Activated T-helper 2 cell treated with anti-CD3 and anti-CD28 coated beads, Interferon-gamma antibody, Interleukin-2, Interleukin-4, amounts not matched to agents 10 μg/mL and 5 μg/mL and 100 μg/mL, durations not matched to agents 14 hours and 24 hours and 36 hours (primary cell): ENCODE results near the gene TMEM144. TPM values are rescaled to one million over a fixed set of nuclear protein-coding genes. Genes with fewer than 3 reads are reported as not detected.
A peak's percentile ranks its signal among the peaks of the same experiment; 100 is the strongest.

Experiments
- DNase-seq: peaks from one replicate; pipeline ENCODE4 v3.0.0; 2021; ENCODE audit warnings: low spot score
- H3K27ac Mint-ChIP-seq: one replicate; pipeline ENCODE4 v1.8.0; 2021; ENCODE audit warnings: mixed read lengths
- H3K27me3 Mint-ChIP-seq: one replicate; pipeline ENCODE4 v1.8.0; 2021; ENCODE audit warnings: low read depth, mixed read lengths
- H3K36me3 Mint-ChIP-seq: one replicate; pipeline ENCODE4 v1.8.0; 2021; ENCODE audit warnings: low read depth, mixed read lengths
- H3K4me1 Mint-ChIP-seq: one replicate; pipeline ENCODE4 v1.8.0; 2021; ENCODE audit warnings: low read depth, mixed read lengths
- H3K4me3 Mint-ChIP-seq: one replicate; pipeline ENCODE4 v1.8.0; 2021; ENCODE audit warnings: low read depth, mild to moderate bottlenecking, moderate library complexity, mixed read lengths
- H3K9me3 Mint-ChIP-seq: one replicate; pipeline ENCODE4 v1.8.0; 2021; ENCODE audit warnings: mixed read lengths
- intact Hi-C: fragments of 100-400 bp; cut with micrococcal nuclease; formaldehyde crosslinking; loops from one replicate; pipeline ENCODE4 v1.15.1; 2023
- total RNA-seq: library from RNA; stranded (reverse); gene quantifications from 2 replicates; pipeline ENCODE4 v1.2.3, GENCODE V29; 2022

The TMEM144 gene
- total RNA-seq: 0.16 and 0.23 TPM in 2 replicates

DNA sequence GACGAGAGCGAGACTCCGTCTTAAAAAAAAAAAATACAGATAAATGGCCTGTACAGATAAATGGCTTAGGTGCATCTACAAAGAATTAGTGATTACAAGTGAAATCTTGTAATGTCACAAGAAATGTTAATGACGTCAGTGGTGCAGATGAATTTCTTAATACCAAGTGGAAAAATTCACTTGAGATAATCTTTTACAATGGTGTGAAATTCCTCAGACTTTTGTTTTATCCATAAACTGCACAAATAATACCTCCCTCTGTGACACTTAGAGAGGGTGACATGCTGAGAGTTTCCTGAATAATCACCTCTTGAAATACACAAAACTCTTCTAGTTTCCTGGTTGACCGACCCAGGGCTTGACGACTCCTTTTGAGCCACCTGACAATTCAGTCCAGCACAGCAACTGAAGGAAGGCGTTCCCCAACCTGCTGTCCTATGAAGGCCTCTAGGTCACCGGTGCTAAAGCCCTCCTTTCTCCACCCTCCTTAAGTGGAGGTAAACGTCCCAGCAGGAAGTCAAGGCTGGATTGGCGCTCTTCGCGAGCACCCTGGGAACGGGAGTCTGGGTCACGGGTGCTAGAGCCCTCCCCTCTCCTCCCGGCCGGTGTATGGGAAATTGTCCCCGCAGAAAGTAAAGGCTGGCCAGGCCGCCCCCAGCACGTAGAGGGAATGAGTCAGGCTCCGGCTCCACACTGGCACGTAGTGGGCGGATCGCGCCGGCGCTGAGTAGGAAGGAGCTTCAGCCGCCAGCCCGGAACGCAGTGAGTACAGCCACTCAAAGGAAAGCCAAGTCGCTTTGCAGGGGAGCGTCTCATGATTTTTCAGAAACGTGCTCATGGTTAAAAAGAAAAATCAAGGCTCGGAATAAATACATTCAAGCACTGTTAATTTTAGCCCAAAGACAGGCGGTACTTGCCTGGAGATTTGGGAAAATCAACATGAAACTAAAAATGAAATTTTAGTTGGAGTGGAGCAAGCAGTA is at the start of gene TMEM144:
Gene TMEM144 (plus strand): TSS at position 662 of the 983 bp plus-strand sequence. CDS start 2,182 bp downstream, outside the sequence.
- peak within 1 kb of the TSS; percentile 81 for H3K4me3 Mint-ChIP-seq
- H3K27ac Mint-ChIP-seq: no peak within 1 kb of the TSS
- no peaks in the 10 kb centered on the region for H3K36me3 Mint-ChIP-seq
- H3K27me3 Mint-ChIP-seq: peaks cover 31% of the 10 kb centered on the region
- DNase-seq: no peak
- intact Hi-C loops: no loop called here
- peaks cover 13% of the 10 kb centered on the region for H3K4me1 Mint-ChIP-seq
- H3K9me3 Mint-ChIP-seq: no peaks in the 10 kb centered on the region

DNA sequence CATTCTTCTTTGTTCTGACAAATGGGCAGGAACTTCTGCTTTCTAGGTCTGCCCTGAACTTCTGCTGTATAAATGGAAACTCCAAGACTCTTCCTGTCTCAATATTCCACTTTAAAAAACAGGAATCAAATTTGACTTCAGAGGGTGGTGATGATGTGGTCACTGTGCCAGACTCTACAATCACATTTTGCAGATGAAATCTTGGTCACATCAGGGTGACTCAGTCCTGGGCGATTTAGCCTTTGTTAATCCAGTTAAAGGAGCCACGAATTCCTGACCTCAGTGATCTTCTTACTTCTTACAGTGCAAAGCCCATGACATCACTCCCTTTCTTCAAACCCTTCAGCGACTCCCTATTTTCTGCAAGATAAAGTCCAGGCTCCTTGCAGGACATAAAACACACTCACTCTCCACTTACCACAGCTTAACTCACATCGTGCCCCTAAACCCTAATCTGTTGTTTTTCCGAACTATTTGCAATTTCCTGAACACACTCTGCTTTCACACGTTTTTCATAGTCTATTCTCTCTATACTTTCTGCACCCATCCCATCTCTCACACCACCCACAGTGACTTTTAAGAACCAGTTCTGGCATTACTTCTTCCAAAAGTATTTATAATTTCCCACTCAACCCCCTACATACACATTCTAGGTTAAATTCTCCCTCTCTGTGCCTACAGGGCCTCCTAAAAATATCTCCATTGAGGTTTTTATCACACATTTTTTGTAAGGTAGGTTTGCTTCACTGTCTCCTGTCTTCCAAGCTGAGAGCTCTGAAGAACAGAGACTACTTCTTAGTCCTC is 48.5 kb upstream of the TMEM144 start:
- H3K27me3 Mint-ChIP-seq: no peaks in the 10 kb centered on the region
- intact Hi-C loops: no loop called here
- no peaks in the 10 kb centered on the region for H3K36me3 Mint-ChIP-seq
- H3K4me1 Mint-ChIP-seq: no peaks in the 10 kb centered on the region
- no peaks in the 10 kb centered on the region for H3K9me3 Mint-ChIP-seq
- no peak overlapping the region for H3K4me3 Mint-ChIP-seq
- DNase-seq: no peak
- H3K27ac Mint-ChIP-seq: no peak overlapping the region

DNA sequence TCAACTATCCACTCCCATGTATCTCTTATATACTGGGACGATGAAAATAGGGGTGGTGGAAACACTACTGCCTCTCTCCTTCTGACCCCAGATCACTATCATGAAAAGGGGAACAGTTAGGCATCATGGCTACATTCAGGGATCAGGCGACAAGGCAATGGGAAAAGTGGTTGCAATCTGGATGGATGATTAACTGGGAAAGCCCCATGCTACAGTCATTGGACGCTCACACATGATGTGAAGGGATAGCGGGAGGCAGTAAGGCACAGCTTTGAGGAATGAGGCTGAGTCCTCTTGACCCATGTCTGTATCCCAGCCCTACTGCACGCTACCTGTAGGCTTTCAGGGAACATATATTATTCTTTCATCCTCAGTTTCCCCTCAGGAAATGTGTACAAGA is 47.7 kb upstream of the TMEM144 start:
- intact Hi-C loops: no loop called here
- no peak overlapping the region for H3K4me3 Mint-ChIP-seq
- H3K27ac Mint-ChIP-seq: no peak overlapping the region

DNA sequence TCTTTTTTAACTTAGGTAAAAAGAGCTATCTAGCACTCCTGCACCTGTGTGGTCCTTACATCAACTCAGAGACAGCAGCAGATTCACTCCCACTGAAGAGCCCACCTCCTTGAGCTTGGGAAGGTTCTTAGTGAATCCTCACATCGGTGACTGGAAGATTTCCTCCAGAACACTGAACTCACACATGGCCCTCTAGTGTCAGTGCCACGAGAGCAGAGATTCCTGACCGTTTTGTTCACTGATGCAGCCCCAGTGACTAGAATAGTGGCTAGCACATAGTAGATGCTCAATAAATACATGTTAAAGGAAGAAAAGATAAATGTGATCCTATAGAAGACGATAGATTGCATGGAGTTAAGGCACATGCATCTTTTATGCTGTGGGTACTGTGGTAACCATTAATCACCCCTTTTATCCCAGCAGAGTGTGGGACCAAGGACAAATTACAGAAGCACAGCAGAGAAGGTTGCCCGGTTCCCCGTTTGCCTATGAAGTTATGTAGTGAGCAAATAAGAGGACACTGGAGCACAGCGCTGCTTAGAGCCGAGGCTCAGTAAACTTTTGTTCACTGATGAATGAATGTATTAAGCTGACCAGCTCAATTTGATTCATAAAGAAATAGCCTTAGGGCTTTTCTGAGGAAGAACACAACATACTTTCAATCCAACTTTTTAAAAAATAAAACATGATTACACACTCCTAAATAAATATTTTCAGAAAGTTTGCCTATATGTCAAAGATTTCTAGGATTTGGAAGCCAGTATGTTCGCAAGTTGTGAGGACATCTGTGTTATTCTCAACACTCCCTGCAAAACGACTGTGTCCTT is 46.1 kb upstream of the TMEM144 start:
- H3K4me1 Mint-ChIP-seq: no peaks in the 10 kb centered on the region
- H3K27me3 Mint-ChIP-seq: no peaks in the 10 kb centered on the region
- no peaks in the 10 kb centered on the region for H3K9me3 Mint-ChIP-seq
- no peak for DNase-seq
- H3K27ac Mint-ChIP-seq: no peak overlapping the region
- H3K36me3 Mint-ChIP-seq: no peaks in the 10 kb centered on the region
- intact Hi-C loops: no loop called here
- no peak overlapping the region for H3K4me3 Mint-ChIP-seq

More for the DNA sequence above, 47.7 kb upstream of the TMEM144 start:
- Mint-ChIP-seq H3K9me3 (no peaks in the 10 kb centered on the region), H3K27me3 (no peaks in the 10 kb centered on the region), H3K36me3 (no peaks in the 10 kb centered on the region), H3K4me1 (no peaks in the 10 kb centered on the region)
- no peak for DNase-seq

DNA sequence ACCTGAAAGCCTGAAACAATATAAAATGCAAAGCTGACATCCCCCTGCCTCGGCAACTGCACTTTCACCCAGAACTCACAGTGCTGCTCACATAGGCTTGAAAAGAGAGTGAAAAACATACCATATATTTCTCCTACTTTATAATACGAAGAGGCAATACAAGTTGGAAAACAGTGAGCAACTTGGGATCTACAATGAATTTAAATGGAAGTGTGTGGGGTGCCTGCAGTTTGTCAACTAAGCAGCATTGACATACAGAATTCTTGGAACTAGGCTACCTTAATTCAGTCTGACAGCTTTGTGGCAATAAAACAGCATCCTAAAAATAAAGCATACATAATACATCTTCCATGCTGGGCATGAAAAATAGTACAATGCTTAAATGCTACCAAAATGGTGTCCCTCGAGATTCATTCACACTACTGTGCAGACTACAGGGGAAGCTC is 45.5 kb upstream of the TMEM144 start:
- Mint-ChIP-seq H3K27ac (no peak overlapping the region), H3K4me3 (no peak overlapping the region), H3K4me1 (no peaks in the 10 kb centered on the region), H3K27me3 (peaks cover 4% of the 10 kb centered on the region), H3K36me3 (no peaks in the 10 kb centered on the region), H3K9me3 (no peaks in the 10 kb centered on the region)
- no peak for DNase-seq
- intact Hi-C loops: no loop called here

DNA sequence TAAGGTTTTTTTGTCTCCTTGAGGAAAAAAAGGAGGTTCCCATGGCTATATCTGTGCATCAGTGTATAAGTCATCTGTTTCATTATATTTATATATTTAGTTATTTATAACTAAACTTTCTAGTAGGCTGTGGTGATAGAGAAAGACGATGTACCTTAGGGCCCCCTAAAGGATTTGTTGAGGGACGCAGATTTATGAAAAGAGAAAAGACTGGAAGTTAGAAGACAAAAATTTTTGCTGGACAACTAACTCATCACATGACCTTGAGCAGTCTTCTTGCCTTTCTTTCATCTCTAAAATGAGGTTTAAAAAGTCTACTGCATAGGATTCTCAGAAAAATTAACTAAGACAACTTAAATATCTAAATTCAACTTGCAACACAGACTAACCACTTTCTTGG is 43.6 kb upstream of the TMEM144 start:
- H3K4me1 Mint-ChIP-seq: no peaks in the 10 kb centered on the region
- H3K27ac Mint-ChIP-seq: no peak overlapping the region
- DNase-seq: no peak
- H3K36me3 Mint-ChIP-seq: no peaks in the 10 kb centered on the region
- H3K4me3 Mint-ChIP-seq: no peak overlapping the region
- peaks cover 20% of the 10 kb centered on the region for H3K27me3 Mint-ChIP-seq
- intact Hi-C loops: no loop called here
- no peaks in the 10 kb centered on the region for H3K9me3 Mint-ChIP-seq

DNA sequence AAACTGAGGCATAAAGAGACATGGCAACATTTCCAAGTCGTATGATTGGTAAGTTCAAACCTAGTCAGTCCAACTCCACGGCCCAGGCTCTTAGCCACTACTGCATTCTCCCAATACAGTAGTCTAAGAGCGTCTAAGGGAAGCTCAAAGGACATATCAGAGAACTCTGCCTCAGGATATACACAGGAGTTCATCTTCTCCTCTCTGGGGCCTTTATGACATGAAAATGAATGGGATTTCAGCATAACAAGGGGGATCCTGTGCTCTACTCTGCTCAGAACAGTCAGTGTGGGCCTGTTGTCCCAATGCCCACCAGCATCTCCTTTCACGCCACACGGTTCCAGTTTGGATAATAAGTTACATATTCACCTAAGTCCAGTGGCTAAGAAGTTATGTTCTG is 41.7 kb upstream of the TMEM144 start:
- H3K27me3 Mint-ChIP-seq: peaks cover 31% of the 10 kb centered on the region
- intact Hi-C loops: no loop called here
- H3K9me3 Mint-ChIP-seq: no peaks in the 10 kb centered on the region
- peaks cover 1% of the 10 kb centered on the region for H3K4me1 Mint-ChIP-seq
- no peak for DNase-seq
- H3K36me3 Mint-ChIP-seq: no peaks in the 10 kb centered on the region
- H3K27ac Mint-ChIP-seq: no peak overlapping the region
- H3K4me3 Mint-ChIP-seq: no peak overlapping the region

DNA sequence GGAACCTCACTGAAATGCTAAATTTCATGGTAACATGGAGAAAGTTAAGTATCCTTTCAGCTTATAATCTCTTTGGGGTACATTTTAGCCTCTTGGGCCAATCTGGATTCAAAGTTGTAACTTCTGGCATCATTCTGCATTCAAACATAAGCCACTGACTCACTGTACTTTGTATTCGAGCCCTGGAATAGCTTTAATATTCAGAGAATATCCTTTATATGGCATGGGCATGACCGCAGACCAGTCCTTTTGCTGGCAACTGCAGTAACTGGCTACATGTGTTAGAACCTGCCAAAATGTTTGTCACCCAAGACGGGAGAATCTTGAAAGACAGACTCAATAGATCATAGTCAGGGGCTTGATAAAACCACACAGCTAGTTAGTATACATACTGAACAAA is 40.8 kb upstream of the TMEM144 start:
- H3K36me3 Mint-ChIP-seq: no peaks in the 10 kb centered on the region
- DNase-seq: no peak
- H3K4me3 Mint-ChIP-seq: no peak overlapping the region
- H3K4me1 Mint-ChIP-seq: peaks cover 1% of the 10 kb centered on the region
- H3K9me3 Mint-ChIP-seq: no peaks in the 10 kb centered on the region
- no peak overlapping the region for H3K27ac Mint-ChIP-seq
- peaks cover 31% of the 10 kb centered on the region for H3K27me3 Mint-ChIP-seq
- intact Hi-C loops: no loop called here

DNA sequence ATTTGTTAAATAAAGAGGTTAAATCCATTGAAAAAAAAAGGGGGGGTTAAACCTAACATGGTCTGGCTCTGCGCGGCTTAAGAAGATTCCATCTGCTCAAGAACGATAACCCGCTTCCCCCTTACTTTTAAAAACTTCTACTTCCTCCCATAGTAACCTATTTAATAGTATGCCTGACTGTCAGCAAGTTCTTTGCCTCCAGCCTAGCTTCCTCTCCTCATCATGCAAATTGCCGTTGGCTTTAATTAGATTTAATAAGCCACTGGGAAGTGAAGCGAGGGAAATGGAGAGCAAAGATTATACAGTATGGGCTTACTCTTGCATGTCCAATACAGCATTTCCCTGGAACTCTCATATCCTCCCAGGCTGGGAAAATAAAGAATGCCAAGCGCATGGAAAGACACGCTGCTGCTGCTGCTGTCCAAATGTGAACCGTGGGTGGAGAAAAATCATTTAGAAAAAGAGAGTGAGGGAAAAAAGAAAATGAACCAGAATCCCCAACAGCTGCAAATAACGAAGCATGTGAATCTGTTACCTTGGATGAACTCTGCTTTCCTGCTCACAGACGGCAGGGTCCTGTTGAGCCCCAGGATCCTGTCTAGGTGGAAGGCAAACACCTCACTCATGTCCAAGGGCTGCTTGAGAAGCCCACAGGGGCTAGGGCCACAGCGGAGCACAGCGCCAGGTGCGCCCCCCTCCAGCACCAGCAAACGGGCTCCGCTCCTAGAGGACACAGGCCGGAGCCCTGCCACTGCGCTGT is 40.2 kb upstream of the TMEM144 start:
- Mint-ChIP-seq H3K36me3 (no peaks in the 10 kb centered on the region), H3K4me3 (no peak overlapping the region), H3K4me1 (peaks cover 1% of the 10 kb centered on the region), H3K27me3 (peaks cover 31% of the 10 kb centered on the region), H3K27ac (no peak overlapping the region), H3K9me3 (no peaks in the 10 kb centered on the region)
- intact Hi-C loops: no loop called here
- DNase-seq: no peak

DNA sequence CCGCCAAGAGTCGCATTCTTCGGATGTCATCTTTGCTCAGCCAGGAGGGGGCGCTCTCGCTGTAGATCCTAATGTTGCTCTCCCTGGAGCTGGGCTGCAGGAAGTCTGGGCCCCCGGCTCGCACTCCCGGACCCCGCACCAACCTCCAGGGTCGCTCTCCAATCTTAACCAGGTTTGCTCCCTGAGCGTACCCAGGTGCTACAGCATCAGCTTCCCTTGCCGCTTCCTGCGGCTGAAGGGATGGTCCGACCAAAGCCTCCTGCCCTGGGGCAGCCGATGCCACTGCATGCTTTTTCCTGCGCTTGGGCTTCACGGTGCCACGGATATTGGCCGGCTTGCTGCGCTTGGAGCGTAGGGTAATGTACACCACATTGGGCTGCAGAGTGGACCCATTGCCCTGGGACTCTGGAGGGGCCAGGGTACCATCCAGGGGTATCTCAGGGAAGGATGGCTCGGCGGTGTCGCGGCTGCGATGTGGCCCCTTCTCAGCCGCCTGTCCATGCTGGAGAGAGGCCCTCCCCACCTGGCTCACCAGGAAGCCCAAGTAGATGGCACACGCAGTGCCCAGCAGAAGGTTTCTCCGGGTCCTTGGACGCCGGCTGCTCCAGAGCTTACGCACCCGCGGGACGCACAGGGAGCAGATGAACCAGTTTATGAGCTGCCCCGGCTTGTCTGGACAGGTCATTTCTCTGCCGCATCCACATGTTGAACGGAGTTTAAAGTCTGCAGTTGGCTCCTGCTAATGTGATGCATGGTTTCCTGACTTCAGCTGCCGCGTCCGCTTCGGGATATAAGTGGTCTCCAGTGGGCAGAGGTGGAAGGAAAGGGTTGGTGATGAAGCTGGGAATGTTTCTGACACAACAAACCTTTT is 39.4 kb upstream of the TMEM144 start:
- intact Hi-C loops: no loop called here
- H3K4me1 Mint-ChIP-seq: peaks cover 1% of the 10 kb centered on the region

More for the DNA sequence above, 39.4 kb upstream of the TMEM144 start:
- no peaks in the 10 kb centered on the region for H3K9me3 Mint-ChIP-seq
- H3K4me3 Mint-ChIP-seq: no peak overlapping the region
- H3K27ac Mint-ChIP-seq: no peak overlapping the region
- H3K27me3 Mint-ChIP-seq: peaks cover 32% of the 10 kb centered on the region
- H3K36me3 Mint-ChIP-seq: no peaks in the 10 kb centered on the region
- DNase-seq: no peak
